GM21737 (cell line): ENCODE results near the gene WFDC8.

ENCODE experiments used
- ATAC-seq: cut with Tn5 transposase; IDR thresholded peaks from one replicate; pipeline ENCODE4 v1.9.1; 2021; ENCODE audit warnings: mild to moderate bottlenecking, moderate library complexity; ENCODE audit not compliant: unreplicated experiment

Gene WFDC8

DNA sequence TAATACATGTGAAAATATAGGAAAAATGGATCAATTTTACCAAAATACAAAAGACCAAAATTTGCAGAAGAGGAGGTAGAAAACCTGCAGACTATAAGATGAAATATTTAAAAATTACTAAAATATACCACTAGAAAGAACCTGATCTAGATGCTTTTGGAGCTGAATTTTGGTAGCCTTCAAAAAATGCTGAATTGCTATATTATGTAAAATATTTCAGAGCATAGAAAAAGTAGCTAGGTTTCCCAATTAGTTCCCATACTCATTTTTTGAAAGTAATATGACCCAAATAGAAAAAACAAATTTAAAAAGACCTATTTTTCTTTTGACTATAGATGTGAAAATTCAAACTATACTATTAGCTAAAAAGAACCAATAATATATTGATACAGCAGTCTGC lies 28.3 kb downstream of the WFDC8 start:
- no peak for ATAC-seq

DNA sequence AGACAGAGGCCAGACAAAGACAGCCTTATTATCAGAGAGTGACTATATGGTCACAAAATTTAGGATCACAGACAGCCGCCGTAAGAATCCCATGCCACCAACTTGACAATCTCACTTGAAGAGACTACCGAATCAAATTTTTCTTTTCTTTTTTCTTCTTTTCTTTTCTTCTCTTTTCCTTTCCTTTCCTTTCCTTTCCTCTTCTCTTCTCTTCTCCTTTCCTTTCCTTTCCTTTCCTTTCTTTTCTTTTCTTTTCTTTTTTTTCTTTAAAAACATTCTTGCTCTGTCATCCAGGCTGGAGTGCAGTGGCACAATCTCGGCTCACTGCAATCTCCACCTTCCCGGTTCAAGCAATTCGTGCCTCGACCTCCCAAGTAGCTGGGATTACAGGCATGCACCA lies 30.7 kb downstream of the WFDC8 start:
- no peak for ATAC-seq

DNA sequence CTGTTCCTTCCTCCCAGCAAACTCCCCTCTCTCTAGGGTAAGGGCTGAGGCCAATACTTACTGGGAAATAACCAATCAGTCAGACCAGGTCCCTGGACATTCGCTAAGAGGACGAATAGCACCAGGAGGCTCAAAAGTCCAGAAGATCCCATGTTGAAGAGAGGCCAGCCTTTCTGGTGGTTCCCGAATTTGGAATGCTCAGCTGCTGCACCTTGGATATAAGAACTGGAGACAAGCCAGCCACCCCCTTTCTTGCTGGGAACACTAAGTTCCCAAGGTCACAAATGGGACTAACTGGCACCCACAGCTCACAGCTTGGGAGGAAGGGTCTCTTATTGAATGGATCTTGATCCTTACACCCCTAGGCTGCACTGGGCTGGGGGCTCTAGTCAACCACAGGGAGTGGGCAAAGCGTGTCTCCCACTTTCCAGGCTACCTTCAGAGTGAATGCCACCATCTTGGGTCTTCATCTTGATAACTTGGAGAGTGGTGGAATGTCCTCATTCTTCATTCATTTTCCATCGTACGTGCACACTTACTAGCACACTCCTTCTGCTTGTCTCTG lies 31.8 kb downstream of the WFDC8 start, which contains the start of gene EPPIN:
Gene EPPIN (minus strand): TSS at position 196 of the 565 bp plus-strand sequence. CDS start 44 bp downstream, at position 152.
- ATAC-seq: no peak

DNA sequence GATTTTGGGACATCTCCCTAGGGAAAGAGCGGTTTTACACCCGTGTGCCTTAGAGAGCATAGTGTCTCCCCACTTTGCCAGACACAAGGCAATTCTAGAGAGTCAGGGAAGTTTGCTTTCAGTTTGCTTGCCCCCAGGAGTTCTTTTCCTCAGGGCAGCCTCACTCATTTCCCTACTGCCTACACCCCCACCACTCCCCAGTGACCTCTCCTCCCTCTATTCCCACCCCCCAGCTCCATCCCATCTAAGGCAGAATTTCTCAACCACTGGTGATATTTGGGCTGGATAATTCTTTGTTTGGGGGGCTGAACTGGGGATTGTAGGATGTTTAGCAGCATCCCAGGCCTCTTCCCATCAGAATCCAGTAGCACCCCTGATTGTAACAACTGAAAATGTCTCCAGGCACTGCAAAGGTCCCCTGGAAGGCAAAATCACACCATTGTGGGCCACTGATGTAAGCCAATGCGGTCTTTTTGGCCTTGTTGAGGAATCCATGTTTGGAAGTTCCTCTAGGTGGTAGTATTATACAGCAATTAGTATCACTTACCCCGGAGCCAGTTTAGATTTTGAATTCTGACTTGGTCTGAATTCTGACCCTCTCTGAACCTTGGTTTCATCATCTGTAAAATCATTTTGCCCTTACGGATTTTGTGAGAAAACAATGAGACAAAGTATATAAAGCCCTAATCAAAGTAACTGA lies 33.2 kb downstream of the WFDC8 start:
- ATAC-seq: no peak

DNA sequence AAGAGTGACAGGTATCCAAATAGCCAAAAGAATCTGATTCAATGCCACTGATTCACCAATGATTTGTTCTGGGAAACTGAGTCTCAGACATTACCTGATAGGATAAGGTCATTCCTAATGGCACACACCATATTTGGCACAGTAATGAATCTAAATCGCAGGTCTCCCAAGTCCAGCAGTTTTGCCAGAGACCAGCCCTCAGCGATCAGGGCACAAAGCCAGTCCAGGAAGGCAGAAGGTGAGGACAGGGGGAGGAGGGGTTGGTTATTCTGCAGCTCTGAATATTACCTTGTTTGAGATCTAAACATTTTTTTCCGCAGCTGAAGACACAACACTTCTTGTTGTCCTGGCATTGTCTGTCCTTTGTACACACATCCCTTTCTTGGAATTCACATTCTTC lies 33.7 kb downstream of the WFDC8 start:
- ATAC-seq: no peak

DNA sequence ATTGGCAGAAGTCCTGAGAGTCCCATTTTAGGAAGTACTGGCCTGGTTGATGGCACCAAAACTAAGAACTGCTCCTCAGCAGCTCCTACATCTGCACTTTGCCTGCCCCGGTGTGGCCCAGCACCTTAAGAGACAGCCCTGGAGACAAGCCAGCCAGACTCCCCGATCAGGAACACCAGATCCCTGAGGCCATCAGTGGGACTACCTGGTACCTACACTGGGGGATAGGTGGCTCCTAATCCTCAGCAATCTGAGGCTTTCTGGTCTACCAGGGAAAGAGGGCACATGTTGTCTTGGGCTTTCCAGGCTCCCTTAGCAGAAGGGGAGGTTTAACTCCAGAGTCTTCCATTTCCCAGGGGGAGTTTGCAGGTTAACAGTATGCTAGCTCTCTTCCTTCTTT lies 39.7 kb downstream of the WFDC8 start, which contains the start of gene WFDC6:
Gene WFDC6 (minus strand): TSS at position 101 of the 400 bp plus-strand sequence. CDS start 75 bp downstream, at position 26.
- no peak for ATAC-seq

DNA sequence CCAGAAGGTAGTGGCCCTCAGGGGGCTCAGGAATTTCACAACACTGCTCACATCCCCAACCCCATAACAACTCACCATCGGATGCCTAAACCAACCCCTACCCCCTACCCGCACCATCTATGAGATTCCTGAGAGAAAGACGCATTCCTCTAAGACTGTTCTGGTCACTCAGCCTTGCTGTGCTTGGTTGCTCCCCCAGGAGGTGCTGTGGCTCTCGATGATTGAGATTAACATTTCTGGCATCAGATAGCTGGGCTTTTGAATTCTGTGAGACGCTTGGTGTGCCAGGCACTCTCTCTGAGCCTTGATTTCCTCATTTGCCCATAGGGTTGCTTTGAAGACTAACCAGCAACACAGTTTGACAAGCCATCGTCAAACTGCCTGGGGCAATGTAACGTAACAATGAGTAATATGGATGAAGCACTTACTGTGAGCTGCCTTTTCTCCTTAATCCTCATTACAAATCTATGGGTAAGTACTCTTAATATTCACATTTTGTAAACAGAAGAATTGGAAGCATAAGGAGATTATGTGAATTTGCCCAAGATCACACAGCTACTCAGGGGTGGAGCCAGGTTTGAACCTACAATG lies 40.8 kb downstream of the WFDC8 start:
- no peak for ATAC-seq

DNA sequence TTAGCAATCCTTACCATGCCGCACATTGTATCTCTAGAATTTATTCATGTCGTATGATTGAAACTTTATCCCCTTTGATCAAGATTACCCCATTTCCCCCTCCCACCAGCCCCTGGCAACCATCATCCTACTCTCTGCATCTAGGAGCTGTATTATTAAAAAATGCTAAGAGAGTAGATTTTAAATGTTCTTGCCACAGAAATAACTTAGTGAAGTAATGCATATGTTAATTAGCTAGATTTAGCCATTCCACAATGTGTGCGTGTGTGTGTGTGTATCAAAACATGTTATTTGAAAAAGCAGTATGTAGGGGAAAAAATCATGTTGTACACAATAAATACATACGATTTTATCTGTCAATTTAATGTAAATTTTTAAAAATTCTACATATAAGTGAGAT lies 51.8 kb downstream of the WFDC8 start:
- no peak for ATAC-seq

DNA sequence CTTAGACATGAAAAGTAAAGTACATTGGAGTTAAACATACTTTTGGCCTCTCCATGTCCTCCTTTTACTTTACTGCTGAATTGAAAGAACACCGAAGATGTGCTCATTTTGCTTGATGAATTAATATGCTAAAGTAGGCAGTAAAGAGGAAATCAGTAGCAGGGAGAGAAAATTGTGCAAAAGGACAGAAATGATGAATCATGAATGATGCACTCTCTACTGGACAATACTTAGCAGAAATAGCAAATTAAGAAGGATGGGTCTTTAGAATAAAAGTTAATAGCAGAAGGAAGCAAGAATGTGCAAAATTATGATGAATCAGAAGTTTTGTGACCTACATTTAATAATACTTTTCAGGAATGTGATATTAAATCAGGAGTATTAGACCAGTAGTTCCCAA lies 55.3 kb downstream of the WFDC8 start:
- no peak for ATAC-seq

DNA sequence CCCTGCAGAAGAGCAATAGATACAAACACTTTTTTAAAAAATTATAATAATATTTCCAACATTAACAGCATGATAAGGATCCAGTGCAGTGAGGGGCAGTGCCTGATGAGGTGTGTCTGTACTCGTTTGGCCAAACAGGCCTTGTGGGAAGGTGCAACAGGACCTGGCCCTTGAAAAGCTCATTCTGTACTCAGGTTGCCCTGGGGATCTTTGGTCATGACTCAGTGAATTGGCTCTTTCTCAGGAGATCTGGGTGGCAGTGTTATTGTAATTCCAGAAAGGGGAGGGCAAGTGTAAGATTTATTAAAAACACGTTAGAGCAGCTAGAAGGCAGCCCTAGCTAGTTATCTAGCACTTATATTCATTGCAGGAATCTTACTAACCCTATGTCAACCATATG lies 60.8 kb downstream of the WFDC8 start:
- no peak for ATAC-seq

DNA sequence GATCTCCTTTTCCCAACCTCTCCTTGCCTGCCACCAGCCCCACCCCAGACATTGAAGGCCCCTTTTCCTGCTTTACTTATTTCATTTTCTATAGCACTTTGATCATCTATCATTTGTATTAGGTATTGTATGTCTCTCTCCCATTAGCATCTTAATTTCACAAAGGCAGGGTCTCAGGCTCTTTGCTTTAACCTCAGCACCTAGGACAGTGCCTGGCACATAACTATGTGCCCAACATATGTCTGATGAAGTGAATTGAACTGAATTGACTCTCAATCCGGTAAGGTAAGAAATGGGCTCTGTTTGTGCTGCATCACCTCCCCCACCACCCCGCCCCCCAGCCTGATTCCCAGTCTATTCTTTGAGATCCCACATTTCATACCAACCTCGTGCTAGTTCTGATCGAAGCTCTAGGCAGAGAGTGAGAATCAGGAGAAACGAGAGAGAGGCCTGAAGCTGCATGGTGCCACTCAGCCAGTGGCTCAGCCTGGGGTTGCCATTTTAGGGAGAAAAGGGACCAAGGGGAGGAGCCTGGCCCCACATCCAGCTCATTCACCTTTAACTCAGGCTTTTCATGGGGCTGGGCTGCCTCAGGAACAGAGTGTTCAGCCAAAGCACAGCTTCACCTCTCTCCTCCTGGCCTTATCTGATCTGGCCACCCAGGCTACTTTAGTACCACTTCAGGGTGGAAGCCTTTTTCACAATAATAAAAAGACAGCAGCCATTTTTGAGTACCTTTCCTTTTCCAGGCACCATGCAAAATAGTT lies 63.8 kb downstream of the WFDC8 start, which contains the start of gene SPINT3:
Gene SPINT3 (minus strand): TSS at position 476 of the 767 bp plus-strand sequence. CDS start 14 bp downstream, at position 462.
- ATAC-seq: no peak

DNA sequence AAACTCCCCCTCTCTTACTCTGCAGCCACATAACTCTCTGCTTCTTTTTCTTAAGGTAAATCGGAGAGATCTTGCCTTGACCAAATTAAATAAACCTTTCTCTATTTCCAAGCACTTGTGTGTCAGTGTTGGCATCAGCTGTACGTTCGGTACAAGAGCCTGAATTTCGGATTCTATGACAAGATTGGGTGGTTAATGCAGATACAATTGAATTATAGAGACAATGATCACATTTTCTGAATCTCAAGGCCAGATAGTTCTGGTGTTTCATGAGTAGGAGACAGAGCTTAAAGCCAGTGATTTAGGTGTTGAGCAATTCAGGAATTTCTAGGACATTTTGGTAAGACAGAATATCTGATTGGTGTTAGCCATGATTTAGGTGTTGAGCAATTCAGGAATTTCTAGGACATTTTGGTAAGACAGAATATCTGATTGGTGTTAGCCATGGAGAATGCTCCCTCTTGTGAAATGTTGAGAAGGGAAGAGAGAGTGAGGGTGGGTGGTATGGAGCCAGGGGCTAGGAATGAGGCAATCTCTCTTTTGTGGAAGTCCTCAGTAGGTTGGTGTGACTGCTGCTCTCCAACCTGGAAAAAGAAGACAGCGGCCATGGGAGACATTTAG lies 68.7 kb downstream of the WFDC8 start:
- ATAC-seq: no peak

DNA sequence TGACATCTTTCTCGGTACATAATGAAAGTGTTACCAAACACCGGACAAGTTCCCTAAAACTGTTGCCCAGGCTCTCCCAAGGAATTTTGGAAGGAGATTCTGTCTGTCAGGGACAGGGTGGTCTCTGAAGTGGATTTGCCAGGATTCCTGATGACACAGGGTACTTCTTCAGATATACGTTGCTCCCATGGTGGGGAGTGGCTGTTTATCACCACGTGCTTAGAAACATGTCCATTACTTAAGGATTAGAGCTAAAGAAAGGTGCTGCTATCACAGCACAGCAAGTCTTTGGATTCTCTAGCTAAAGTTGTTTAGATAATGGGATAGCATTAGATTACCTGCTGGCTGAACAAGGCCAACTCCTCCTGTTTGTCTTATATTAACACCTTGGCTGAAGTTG lies 70.0 kb downstream of the WFDC8 start:
- ATAC-seq: no peak

DNA sequence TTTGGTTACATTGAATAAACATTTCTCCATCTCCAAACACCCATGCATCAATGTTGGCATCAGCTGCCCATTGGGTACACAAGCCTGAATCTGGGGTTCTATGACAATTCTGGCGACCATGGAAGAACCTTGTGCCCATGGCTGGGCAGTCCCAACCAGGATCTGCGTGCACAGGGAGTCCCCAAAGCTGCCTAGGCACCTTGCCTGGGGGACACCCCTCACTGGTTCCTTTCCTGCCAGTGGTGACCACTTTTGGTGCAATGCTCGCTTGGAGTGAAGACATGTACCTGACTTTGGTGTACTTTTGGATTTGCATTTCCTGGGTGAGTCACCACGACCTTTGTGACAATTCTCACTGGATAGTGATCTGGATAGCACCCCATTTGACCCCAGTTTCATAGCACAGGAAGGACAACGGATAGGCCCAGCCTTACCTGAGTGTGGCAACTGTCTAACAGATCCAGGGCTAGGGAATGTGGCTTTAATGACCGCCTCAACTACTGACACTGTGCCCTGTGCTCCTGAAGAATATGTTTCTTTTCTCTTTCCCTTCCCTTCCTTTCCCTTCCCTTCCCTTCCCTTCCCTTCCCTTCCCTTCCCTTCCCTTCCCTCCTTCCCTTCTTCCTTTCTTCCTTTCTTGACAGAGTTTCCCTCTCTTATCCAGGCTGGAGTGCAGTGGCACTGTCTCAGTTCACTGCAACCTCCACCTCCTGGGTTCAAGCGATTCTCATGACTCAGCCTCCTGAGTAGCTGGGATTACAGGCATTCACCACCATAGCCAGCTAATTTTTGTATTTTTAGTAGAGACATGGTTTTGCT lies 70.8 kb downstream of the WFDC8 start:
- no peak for ATAC-seq

DNA sequence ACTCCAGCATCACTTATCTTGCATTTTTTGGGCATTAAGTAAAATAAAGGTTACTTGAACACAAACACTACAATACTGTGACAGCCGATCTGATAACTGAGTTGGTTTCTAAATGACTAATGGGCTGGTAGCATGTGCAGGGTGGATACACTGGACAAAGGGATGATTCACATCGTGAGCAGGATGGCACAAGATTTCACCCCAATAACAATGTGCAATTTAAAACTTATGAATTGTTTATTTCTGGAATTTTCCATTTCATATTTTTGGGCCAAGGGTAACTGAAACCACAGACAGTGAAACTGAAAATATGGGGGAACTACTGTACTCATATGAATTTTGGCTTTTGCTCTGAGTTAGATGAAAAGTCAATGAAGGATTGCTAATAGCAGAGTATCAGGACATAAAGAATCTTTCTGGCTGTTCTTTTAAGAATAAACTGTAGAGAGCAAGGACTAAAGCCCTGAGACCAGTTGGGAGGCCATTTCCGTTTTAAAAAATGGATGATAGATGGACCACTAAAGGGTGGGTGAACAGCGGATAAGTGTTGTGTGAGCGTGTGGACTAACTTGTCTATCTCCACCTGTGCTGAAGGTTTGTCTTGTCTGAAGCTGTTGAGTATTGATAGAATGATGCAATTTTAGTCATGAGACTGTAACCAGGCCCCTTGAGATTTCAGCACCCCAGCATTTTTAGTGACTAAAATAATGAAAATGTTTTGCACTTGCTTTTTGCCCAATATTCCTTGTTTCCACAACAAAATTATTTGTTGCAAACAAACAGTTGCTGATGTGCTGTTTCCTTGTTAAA lies 71.9 kb downstream of the WFDC8 start:
- no peak for ATAC-seq

DNA sequence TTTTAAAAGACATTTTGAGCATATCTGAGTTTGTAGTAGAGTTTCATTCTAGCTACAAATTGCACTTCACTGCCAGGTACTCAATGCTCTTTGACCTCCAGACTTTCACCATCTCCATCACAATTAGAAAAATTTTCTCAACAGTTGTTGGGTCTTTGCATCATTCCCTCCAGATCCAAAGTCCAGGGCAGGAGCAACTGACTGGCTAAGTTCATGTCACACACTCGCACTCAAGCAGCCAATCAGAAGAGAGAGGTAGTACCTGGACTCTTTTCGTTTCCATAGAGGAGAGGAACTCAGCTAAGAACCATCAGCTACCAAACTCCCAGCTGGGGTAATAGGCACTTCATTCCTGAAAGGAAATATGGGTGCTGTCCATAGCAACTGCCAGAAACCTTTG lies 72.7 kb downstream of the WFDC8 start:
- no peak for ATAC-seq

DNA sequence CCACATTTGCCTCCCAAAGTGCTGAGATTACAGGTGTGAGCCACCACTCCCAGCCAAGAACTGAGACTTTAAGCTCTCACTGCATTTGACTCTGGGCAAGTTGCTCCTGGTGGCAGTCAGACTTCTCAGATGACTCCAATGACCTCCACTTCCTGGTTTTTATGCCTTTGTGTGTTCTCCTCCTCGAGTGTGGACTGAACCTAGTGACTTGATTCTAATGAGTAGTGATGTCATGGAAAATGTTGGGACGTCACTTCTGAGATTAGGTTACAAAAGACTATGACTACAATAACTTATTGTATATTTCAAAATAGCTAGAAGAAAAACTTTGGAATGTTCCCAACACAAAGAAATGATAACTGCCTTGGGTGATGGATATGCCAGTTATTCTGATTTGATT lies 75.7 kb downstream of the WFDC8 start:
- ATAC-seq: no peak

DNA sequence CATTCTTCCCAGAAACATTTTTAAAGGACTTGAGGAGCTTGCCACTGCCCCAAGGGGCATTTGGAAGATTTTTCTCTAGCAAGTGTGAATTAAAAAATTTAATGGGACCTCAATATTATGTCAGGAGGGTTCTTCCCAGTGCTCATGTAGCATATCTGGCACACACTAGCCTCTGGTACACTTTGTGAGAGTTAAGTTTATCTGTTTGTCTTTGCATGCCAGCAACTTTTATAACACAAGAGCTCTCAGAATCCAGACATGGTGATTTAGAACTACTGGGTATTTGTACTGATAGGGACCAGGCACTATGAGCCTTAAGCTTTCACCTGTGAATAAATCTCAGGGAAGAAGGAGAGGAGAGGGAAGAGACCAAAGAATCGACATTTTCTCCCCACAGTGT lies 76.5 kb downstream of the WFDC8 start:
- no peak for ATAC-seq
